Pancreas (tissue), 10 donors: ENCODE results near the gene CSMD2. TPM values are rescaled to one million over a fixed set of nuclear protein-coding genes. Genes with fewer than 3 reads are reported as not detected.
A peak's percentile ranks its signal among the peaks of the same experiment; 100 is the strongest.

ENCODE experiments used
- ATAC-seq, 4 donors: fragments of 200-7000 bp; cut with Tn5 transposase; one replicate each; pipeline versions ENCODE4 v1.8.0 to v1.9.1; 2020; ENCODE audit warnings: mild to moderate bottlenecking in 4 of 4, moderate library complexity in 4 of 4
- DNase-seq, 6 donors: peaks; one replicate each; pipeline ENCODE4 v3.0.0-alpha.2; 2020
- FAIRE-seq: peaks from 2 replicates; lab custom pipeline; 2012; peaks lifted over from hg19 to GRCh38; lab: Jason Lieb, UNC
- H3K27ac ChIP-seq, 4 donors: fragments of 200-600 bp; sonication (generic); 1 replicate in 3 of 4; 2 replicates in 1 of 4; pipeline versions ENCODE4 v1.5.0 to v1.8.0; 2020
- H3K27me3 ChIP-seq, 4 donors: fragments of 200-600 bp; one replicate each; pipeline ENCODE4 v1.8.0; 2021
- H3K36me3 ChIP-seq, 3 donors: fragments of 200-600 bp; sonication (generic) in 1 of 3; one replicate each; pipeline versions ENCODE4 v1.5.0 to v1.8.0; 2020 to 2021
- H3K4me1 ChIP-seq, 3 donors: fragments of 200-600 bp; one replicate each; pipeline ENCODE4 v1.8.0; 2021
- H3K4me3 ChIP-seq, 4 donors: fragments of 200-600 bp; sonication (generic) in 2 of 4; one replicate each; pipeline versions ENCODE4 v1.5.0 to v1.8.0; 2020 to 2021
- H3K9me3 ChIP-seq, 4 donors: fragments of 200-600 bp; one replicate each; pipeline ENCODE4 v1.8.0; 2021
- WGBS, 2 donors: extraction: QIAGEN DNeasy Blood & Tissue Kit; methylation state at CpG; one replicate each; pipeline ENCODE4 v1.1.7; 2013; 5-methylcytosine and 5-hydroxymethylcytosine counted together
- intact Hi-C, 3 donors: fragments of 100-400 bp; cut with DNase I; formaldehyde crosslinking; loops; one replicate each; pipeline versions ENCODE4 v1.11.1 to v1.14.2; 2022
- polyA plus RNA-seq, 2 donors: library from polyadenylated mRNA; stranded (reverse); fragments of 200-250 nt; gene quantifications; one replicate each; pipeline ENCODE4 v1.2.3, GENCODE V29; 2013
- total RNA-seq, 6 donors: library from RNA; stranded (reverse); fragmentation: NEBNext Ultra II Directional in 4 of 6; extraction: Animal tissue kit (Norgen Biotek cat#: 25700) in 4 of 6; gene quantifications; one replicate each; pipeline versions ENCODE4 v1.2.1 to v1.2.4, GENCODE V29; 2021 to 2023
- TF ChIP-seq, protein P1 (sequence below), 4 donors: fragments of 200-600 bp; sonication (generic) in 3 of 4; IDR thresholded peaks; one replicate each; pipeline versions ENCODE4 v1.5.0 to v1.8.0; 2021; ENCODE audit warnings: antibody characterized with exemption in 4 of 4
- donor health status: healthy with polysubstance abuse.
- donor health status: DM: no; HTN: no; CAD: no; lungs with moderate emphysema.
- donor health status: DM: no; HTN: no; CAD: no.
- donor health status: control.
- donor health status: control.
- donor health status: Bipolar disorder and iron deficiency.
- donor health status: DM: yes; HTN: yes; CAD: no.
- donor health status: DM: no; HTN: no; CAD: no.
- donor health status: DM: no; HTN: no; CAD: no.
- donor health status: DM: yes; HTN: yes; CAD: no.

Gene CSMD2
- total and polyA plus RNA-seq, 8 donors, result 0.04 to 2.0 (median 0.36) TPM

DNA sequence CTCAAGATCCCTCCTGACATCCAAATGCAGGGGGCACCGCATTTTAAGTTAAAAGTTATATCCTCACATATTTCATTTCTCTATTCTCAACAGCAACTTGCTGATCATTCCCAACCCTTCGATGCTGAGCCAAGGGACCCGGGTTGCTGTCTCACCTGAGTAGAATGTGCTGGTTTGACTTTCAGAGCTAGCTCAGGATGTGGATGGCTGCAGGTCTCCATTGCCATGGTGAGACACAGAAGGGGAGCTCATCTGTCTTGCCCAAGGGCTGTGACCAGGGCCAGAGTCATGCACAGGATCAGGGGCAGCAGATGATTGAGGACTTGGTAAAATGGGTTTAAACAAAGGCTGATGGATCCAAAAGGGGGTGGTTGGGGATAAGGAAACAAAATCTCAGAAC, 189.1 kb downstream of the CSMD2 start:
- H3K27me3 ChIP-seq, result no peaks in the 10 kb centered on the region
- intact Hi-C loops, result no loop called here
- no peaks in the 10 kb centered on the region for H3K36me3 ChIP-seq
- DNase-seq, result no peak
- no peak overlapping the region for H3K4me3 ChIP-seq
- TF ChIP-seq, protein P1, sequence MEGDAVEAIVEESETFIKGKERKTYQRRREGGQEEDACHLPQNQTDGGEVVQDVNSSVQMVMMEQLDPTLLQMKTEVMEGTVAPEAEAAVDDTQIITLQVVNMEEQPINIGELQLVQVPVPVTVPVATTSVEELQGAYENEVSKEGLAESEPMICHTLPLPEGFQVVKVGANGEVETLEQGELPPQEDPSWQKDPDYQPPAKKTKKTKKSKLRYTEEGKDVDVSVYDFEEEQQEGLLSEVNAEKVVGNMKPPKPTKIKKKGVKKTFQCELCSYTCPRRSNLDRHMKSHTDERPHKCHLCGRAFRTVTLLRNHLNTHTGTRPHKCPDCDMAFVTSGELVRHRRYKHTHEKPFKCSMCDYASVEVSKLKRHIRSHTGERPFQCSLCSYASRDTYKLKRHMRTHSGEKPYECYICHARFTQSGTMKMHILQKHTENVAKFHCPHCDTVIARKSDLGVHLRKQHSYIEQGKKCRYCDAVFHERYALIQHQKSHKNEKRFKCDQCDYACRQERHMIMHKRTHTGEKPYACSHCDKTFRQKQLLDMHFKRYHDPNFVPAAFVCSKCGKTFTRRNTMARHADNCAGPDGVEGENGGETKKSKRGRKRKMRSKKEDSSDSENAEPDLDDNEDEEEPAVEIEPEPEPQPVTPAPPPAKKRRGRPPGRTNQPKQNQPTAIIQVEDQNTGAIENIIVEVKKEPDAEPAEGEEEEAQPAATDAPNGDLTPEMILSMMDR (IDR thresholded peaks at IDR 0.05), result no peak
- H3K9me3 ChIP-seq, result no peaks in the 10 kb centered on the region
- H3K4me1 ChIP-seq, result no peaks in the 10 kb centered on the region
- WGBS, 2 donors, result 74 to 85% methylated on average over 3 of the region's 3 CpGs
- no peak overlapping the region for H3K27ac ChIP-seq
- no peak for FAIRE-seq
- no peak for ATAC-seq

DNA sequence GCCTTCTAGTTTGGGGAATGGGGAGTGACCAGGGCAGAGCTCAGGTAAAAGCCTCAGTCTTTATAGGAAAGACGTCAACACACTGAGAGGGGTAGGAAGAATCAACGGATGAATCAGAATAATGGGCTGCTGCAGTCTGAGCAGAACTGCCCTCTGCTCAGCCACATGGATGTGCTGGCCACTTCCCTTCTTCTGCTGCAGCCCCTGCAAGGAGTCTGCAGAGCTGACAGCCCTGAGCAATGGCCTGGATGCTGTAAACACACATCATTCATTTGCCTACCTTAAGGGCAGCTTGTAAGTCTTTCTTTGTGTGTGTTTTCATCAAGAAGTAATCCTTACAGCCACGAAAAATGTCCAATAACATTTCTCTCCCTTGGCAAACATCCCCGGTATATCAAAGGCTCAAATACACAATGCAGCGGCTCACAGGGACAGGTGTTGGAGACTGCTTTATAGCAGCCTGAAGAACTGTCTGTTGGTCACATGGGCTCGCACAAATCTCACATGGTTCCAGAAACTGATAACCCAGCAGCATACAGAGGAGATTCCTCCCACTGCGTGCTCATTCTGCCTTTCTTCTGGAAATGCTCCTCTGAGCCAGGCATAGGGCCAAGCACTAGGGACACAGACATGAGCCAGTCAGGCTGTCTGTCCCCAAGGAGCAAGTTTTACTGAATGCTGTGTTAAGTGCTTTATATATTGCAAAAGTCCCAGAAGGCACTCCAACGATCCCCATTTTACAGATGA, 191.1 kb downstream of the CSMD2 start:
- no peaks in the 10 kb centered on the region for H3K27me3 ChIP-seq
- no peaks in the 10 kb centered on the region for H3K4me1 ChIP-seq
- H3K4me3 ChIP-seq, result no peak overlapping the region
- FAIRE-seq (no peak), DNase-seq (no peak), ATAC-seq (peak in 1 of 4 donors; percentile 38)
- intact Hi-C loops, result no loop called here
- 52 to 57% methylated on average over 8 of the region's 8 CpGs for WGBS, 2 donors
- H3K27ac ChIP-seq, result no peak overlapping the region
- TF ChIP-seq, protein P1 (IDR thresholded peaks at IDR 0.05), result no peak
- H3K36me3 ChIP-seq, result no peaks in the 10 kb centered on the region
- H3K9me3 ChIP-seq, result no peaks in the 10 kb centered on the region

DNA sequence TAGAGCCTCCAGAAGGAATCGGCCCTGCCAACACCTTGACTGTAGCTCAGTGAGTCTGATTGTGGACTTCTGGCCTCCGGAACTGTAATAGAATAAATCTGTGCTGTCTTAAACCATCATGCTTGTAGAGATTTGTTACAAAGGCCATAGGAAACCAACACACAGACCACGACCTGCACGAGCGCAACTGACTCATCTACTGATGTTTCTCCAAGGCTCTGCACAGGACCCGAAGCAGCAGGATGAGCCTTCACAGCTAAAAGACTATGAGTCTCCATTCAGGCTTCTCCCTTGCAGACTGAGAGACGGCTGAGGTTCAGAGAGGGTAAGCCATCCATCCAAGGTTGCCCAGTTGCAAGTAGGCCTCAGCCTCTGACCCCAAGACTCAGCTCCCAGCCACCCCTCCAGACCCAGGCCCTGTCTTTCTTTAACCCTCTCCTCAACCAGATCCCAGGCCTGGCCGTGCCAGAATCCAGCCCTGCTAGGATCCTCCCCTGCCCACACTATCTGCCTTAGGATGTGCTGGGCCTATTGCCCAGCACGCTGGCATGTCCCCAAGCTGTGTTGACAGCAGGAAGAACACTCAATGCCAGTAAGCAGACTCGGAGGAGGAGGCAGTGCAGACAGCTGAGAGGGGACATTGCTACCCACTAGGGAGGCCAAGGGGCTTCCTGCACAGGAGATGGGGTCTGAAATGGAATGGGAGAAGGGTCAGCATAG, 192.2 kb downstream of the CSMD2 start:
- WGBS, 2 donors, result 66% methylated on average over 10 of the region's 10 CpGs
- ATAC-seq, result peak in 1 of 4 donors; percentile 29
- intact Hi-C loops, result no loop called here
- Histone ChIP-seq H3K4me1 (no peaks in the 10 kb centered on the region), H3K27ac (no peak overlapping the region), H3K4me3 (no peak overlapping the region), H3K27me3 (no peaks in the 10 kb centered on the region), H3K36me3 (no peaks in the 10 kb centered on the region), H3K9me3 (no peaks in the 10 kb centered on the region)
- DNase-seq, result no peak
- TF ChIP-seq, protein P1 (IDR thresholded peaks at IDR 0.05), result no peak
- FAIRE-seq, result no peak

DNA sequence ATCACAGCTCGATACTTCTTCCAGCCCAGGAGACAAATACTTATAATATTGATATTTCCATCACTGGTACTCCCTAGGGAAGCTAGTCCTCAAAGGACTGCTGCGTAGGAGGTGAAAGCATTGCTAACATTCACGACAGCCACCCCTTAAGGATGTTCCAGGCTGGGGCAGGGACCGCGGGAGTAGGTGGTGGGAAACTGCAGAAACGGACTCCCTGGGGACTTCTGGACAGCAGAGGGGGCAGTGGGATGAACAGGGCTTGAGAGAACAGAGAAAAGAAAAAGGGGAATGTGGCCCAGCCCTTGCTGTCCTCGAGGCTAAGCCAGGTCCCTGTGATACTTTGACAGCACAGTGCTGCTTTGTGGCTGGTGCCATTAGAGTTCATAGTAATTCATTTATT, 193.1 kb downstream of the CSMD2 start:
- Histone ChIP-seq H3K27ac (no peak overlapping the region), H3K36me3 (no peaks in the 10 kb centered on the region), H3K9me3 (no peaks in the 10 kb centered on the region), H3K4me1 (no peaks in the 10 kb centered on the region), H3K4me3 (no peak overlapping the region), H3K27me3 (no peaks in the 10 kb centered on the region)
- 67 to 73% methylated on average over 7 of the region's 7 CpGs for WGBS, 2 donors
- ATAC-seq (no peak), DNase-seq (no peak), FAIRE-seq (no peak)
- TF ChIP-seq, protein P1 (IDR thresholded peaks at IDR 0.05), result no peak
- intact Hi-C loops, result no loop called here
